Thymus (tissue), 11 donors: ENCODE results near the gene MAP2K4. TPM values are rescaled to one million over a fixed set of nuclear protein-coding genes. Genes with fewer than 3 reads are reported as not detected.

Source experiments
- DNase-seq, 9 donors: peaks; one replicate each; pipeline ENCODE4 v3.0.0-alpha.2; 2013; ENCODE audit warnings: low spot score in 9 of 9, low read depth in 6 of 9, missing footprints in 1 of 9
- H3K27ac ChIP-seq, 2 donors: one replicate each; pipeline ENCODE4 v1.5.1; 2013; ENCODE audit warnings: control low read depth in 1 of 2, low read depth in 1 of 2, low read length in 1 of 2, mild to moderate bottlenecking in 1 of 2, moderate library complexity in 1 of 2
- H3K27me3 ChIP-seq, 2 donors: one replicate each; pipeline ENCODE4 v1.5.1; 2013; ENCODE audit warnings: low read length in 1 of 2; ENCODE audit not compliant: control insufficient read depth in 2 of 2, insufficient read depth in 1 of 2
- H3K36me3 ChIP-seq, 2 donors: one replicate each; pipeline ENCODE4 v1.5.1; 2013; ENCODE audit warnings: low read length in 1 of 2, mild to moderate bottlenecking in 1 of 2, moderate library complexity in 1 of 2; ENCODE audit not compliant: control insufficient read depth in 2 of 2, insufficient read depth in 2 of 2
- H3K4me1 ChIP-seq, 2 donors: one replicate each; pipeline ENCODE4 v1.5.1; 2013; ENCODE audit warnings: low read length in 2 of 2; ENCODE audit not compliant: control insufficient read depth in 2 of 2, insufficient read depth in 2 of 2
- H3K4me3 ChIP-seq, 2 donors: one replicate each; pipeline ENCODE4 v1.5.1; 2013; ENCODE audit warnings: low read length in 2 of 2, control low read depth in 1 of 2, mild to moderate bottlenecking in 1 of 2
- H3K9me3 ChIP-seq, 2 donors: one replicate each; pipeline ENCODE4 v1.5.1; 2013; ENCODE audit warnings: low read length in 1 of 2, mild to moderate bottlenecking in 1 of 2; ENCODE audit not compliant: control insufficient read depth in 2 of 2, insufficient read depth in 1 of 2
- WGBS: extraction: QIAGEN DNeasy Blood & Tissue Kit; methylation state at CpG from one replicate; pipeline ENCODE4 v1.1.7; 2013; 5-methylcytosine and 5-hydroxymethylcytosine counted together
- polyA plus RNA-seq: library from polyadenylated mRNA; stranded (reverse); fragments of 200-250 nt; gene quantifications from one replicate; pipeline ENCODE4 v1.2.3, GENCODE V29; 2013
- total RNA-seq: library from RNA; stranded (reverse); fragments of 120-200 nt; gene quantifications from one replicate; pipeline ENCODE4 v1.2.4, GENCODE V29; 2013
- donor health status: healthy.

Gene MAP2K4
- total and polyA plus RNA-seq, 2 donors: 23.8 to 42.3 TPM

DNA sequence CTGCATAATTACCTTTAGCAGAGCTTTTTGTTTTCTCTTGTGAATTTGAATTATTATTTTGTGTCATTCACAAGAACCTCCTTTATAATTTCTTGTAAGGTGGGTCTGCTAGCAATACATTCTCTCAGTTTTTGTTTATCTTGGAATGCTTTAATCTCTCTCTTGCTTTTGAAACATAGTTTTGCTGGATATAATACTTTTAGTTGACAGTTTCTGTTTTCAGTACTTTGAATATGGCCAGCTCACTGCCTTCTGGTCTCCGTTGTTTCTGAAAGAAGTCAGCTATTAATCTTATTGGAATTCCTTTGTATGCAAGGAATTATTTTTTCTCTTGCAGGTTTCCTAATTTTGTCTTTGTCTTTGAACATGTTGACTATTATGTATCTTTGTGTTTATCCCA lies 167.0 kb downstream of the MAP2K4 start:
- DNase-seq: no peak
- H3K36me3 ChIP-seq: no peaks in the 10 kb centered on the region
- WGBS: 95% methylated on average over 1 of the region's 1 CpG
- H3K4me1 ChIP-seq: no peaks in the 10 kb centered on the region
- H3K4me3 ChIP-seq: no peak overlapping the region
- no peaks in the 10 kb centered on the region for H3K27me3 ChIP-seq
- H3K27ac ChIP-seq: no peak overlapping the region
- H3K9me3 ChIP-seq: no peaks in the 10 kb centered on the region

DNA sequence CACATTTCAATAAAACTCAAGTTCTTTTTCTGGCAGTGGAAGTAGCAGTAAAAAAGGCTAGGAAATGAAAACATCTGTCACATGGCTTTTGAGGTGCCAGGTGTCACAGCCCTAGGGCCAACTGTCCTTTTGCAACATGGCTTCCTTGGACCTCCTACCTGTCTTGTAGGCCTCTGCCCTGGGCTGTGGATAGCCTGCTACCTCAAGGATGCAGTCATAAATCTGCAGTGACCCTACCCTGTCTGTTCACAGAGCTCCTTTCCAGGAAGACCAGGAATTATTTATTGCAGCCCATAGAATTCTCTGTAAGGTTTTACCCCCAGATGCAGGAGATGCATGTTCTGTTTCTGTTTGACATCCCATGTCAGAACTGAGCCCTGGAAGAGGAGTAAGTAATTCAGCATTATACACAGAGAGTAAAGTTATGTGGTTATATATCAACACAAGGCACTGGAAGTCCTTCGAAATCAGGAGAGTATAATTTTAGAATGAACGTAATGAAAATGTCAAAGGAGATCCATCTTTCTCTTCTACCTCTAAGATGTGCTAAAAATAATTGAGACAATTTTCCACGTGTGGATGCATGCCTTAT lies 172.6 kb downstream of the MAP2K4 start:
- no peaks in the 10 kb centered on the region for H3K4me1 ChIP-seq
- no peak for DNase-seq
- H3K4me3 ChIP-seq: no peak overlapping the region
- H3K9me3 ChIP-seq: no peaks in the 10 kb centered on the region
- no peaks in the 10 kb centered on the region for H3K36me3 ChIP-seq
- H3K27ac ChIP-seq: no peak overlapping the region
- no peaks in the 10 kb centered on the region for H3K27me3 ChIP-seq
- WGBS: 85% methylated on average over 3 of the region's 3 CpGs

Other genes starting within 250 kb of the MAP2K4 start
- 14.1 TPM for gene ZNF18, start 23.4 kb upstream of the MAP2K4 start, total RNA-seq
- 22.5 TPM for gene ZNF18, start 23.4 kb upstream of the MAP2K4 start, polyA plus RNA-seq